Epithelial cell of proximal tubule (primary cell): ENCODE data around the gene GOLGA6C. TPM values are rescaled to one million over a fixed set of nuclear protein-coding genes. Genes with fewer than 3 reads are reported as not detected.
"Not testable (repeated sequence)": the region's sequence is repeated elsewhere in the genome, so short reads cannot be mapped to it uniquely, and the experiment has no call there.

ENCODE experiments used
- DNase-seq: peaks from one replicate; pipeline ENCODE4 v3.0.0-alpha.2; 2011; ENCODE audit warnings: low read depth
- H3K4me3 ChIP-seq: 2 replicates; pipeline ENCODE4 v1.5.1; 2011; ENCODE audit warnings: low read depth, mild to moderate bottlenecking, low read length
- CTCF ChIP-seq: conservative IDR thresholded peaks from 2 replicates; pipeline ENCODE4 v1.5.1; 2012; ENCODE audit warnings: low read depth, mild to moderate bottlenecking, low read length
- total RNA-seq: library from RNA; depleted of rRNA; stranded (reverse); fragments of >200 nt; gene quantifications from 2 replicates; pipeline ENCODE4 v1.2.3, GENCODE V29; 2015

The GOLGA6C gene
- total RNA-seq, 1 donor from 2014 or later, result not detected

- H3K4me3 ChIP-seq, result no peak overlapping the region
- no peak for TF ChIP-seq CTCF
- no peak for DNase-seq
Observed at GRCh38 chr15:75313116-75313845, 55.1 kb downstream of the GOLGA6C start.

GRCh38 chr15:75314552-75315290 lies 56.6 kb downstream of the GOLGA6C start:
- no peak overlapping the region for H3K4me3 ChIP-seq

GRCh38 chr15:75319231-75319897 lies 61.2 kb downstream of the GOLGA6C start:
- DNase-seq, H3K4me3 ChIP-seq: not testable (repeated sequence)

More at GRCh38 chr15:75314552-75315290, 56.6 kb downstream of the GOLGA6C start:
- no peak for DNase-seq
- TF ChIP-seq CTCF, result no peak

Other genes with a start within 250 kb of the GOLGA6C start
- gene PPCDC, start 234.7 kb upstream of the GOLGA6C start, total RNA-seq, result 26.1 and 39.7 TPM in 2 replicates
- 9.6 and 13.7 TPM in 2 replicates for gene C15orf39, start 56.5 kb upstream of the GOLGA6C start, total RNA-seq
- not detected in 2 replicates for gene GOLGA6D, start 24.5 kb downstream of the GOLGA6C start, total RNA-seq
- 147 and 236 TPM in 2 replicates for gene COMMD4, start 77.7 kb downstream of the GOLGA6C start, total RNA-seq
- 5.5 and 7.6 TPM in 2 replicates for gene NEIL1, start 88.7 kb downstream of the GOLGA6C start, total RNA-seq
- 47.5 and 104 TPM in 2 replicates for gene MAN2C1, start 110.3 kb downstream of the GOLGA6C start, total RNA-seq
- gene SIN3A, start 193.4 kb downstream of the GOLGA6C start, total RNA-seq, result 26.2 and 33.4 TPM in 2 replicates